Panc1 (cell line): ENCODE measurements around the gene PFKL. TPM values are rescaled to one million over a fixed set of nuclear protein-coding genes. Genes with fewer than 3 reads are reported as not detected.

ENCODE experiments used
- ATAC-seq: fragments of 200-7000 bp; cut with Tn5 transposase; 2 replicates; pipeline ENCODE4 v1.9.1; 2020; ENCODE audit warnings: mild to moderate bottlenecking, moderate library complexity
- BruUV-seq: library from RNA; stranded (reverse); fragments of 400-500 nt; replicated peaks from 2 replicates; lab custom pipeline; 2021; lab: Mats Ljungman, UMichigan
- CTCF ChIA-PET: fragments of 300-600 bp; sonication (Branson Sonifier 250); formaldehyde crosslinking; loops from one replicate; lab custom pipeline; 2022; ENCODE audit warnings: antibody characterized with exemption; lab: Charles Lee
- POLR2A ChIA-PET: fragments of 300-600 bp; sonication (Branson Sonifier 250); formaldehyde crosslinking; loops from one replicate; lab custom pipeline; 2022; ENCODE audit warnings: antibody characterized with exemption; lab: Charles Lee
- DNase-seq: peaks from one replicate; pipeline ENCODE4 v3.0.0-alpha.2; 2010; ENCODE audit warnings: low read depth, low spot score
- H3K27ac ChIP-seq: 2 replicates; pipeline ENCODE4 v1.5.1; 2011; ENCODE audit warnings: mild to moderate bottlenecking, low read length, inconsistent platforms
- H3K27me3 ChIP-seq: fragments of 200-500 bp; sonication (Bioruptor generic); 2 replicates; pipeline ENCODE4 v1.6.0; 2014; ENCODE audit warnings: low read length, inconsistent platforms; ENCODE audit not compliant: control insufficient read depth, insufficient read depth
- H3K36me3 ChIP-seq: fragments of 200-500 bp; sonication (Bioruptor generic); 2 replicates; pipeline ENCODE4 v1.5.1; 2014; ENCODE audit warnings: inconsistent platforms, mild to moderate bottlenecking, low read length, moderate library complexity; ENCODE audit not compliant: control insufficient read depth, insufficient read depth
- H3K4me1 ChIP-seq: 2 replicates; pipeline ENCODE4 v1.5.1; 2011; ENCODE audit warnings: inconsistent platforms, mild to moderate bottlenecking, low read length, moderate library complexity; ENCODE audit not compliant: control insufficient read depth, insufficient read depth
- H3K4me3 ChIP-seq, 2 experiments: 2 replicates each; pipeline ENCODE4 v1.5.1; 2011 to 2012; ENCODE audit warnings: low read depth in 2 of 2, low read length in 2 of 2, mild to moderate bottlenecking in 2 of 2, inconsistent platforms in 1 of 2, moderate library complexity in 1 of 2
- H3K9me3 ChIP-seq: fragments of 200-500 bp; sonication (Bioruptor generic); 2 replicates; pipeline ENCODE4 v1.5.1; 2014; ENCODE audit warnings: low read depth, mild to moderate bottlenecking, inconsistent platforms, low read length, moderate library complexity; ENCODE audit not compliant: control insufficient read depth, insufficient read depth
- CTCF ChIP-seq: fragments of 450-650 bp; IDR thresholded peaks from 2 replicates; pipeline ENCODE4 v1.5.1; 2017; ENCODE audit warnings: mild to moderate bottlenecking
- POLR2AphosphoS5 ChIP-seq: IDR thresholded peaks from 2 replicates; pipeline ENCODE4 v1.6.1; 2012; ENCODE audit warnings: mild to moderate bottlenecking, low read depth, low read length, moderate library complexity
- REST ChIP-seq, 2 experiments: IDR thresholded peaks; 2 replicates each; pipeline ENCODE4 v1.6.1; 2011 to 2012; ENCODE audit warnings: low read depth in 2 of 2, control low read depth in 1 of 2, low read length in 1 of 2, mild to moderate bottlenecking in 1 of 2, moderate library complexity in 1 of 2; ENCODE audit not compliant: insufficient read depth in 1 of 2
- SIN3A ChIP-seq: IDR thresholded peaks from 2 replicates; pipeline ENCODE4 v1.6.1; 2012; ENCODE audit warnings: low read depth, mild to moderate bottlenecking, low read length, moderate library complexity, borderline replicate concordance; ENCODE audit not compliant: insufficient read depth
- TCF7L2 ChIP-seq: IDR thresholded peaks from 2 replicates; pipeline ENCODE4 v1.6.1; 2011; ENCODE audit warnings: mild to moderate bottlenecking, low read depth, low read length, inconsistent platforms
- in situ Hi-C: cut with HindIII; loops from 2 replicates; pipeline ENCODE4 v1.10.0; 2016; ENCODE audit warnings: low sequenced_read_pairs, low pct_unique_long_range_greater_than_20kb
- intact Hi-C: fragments of 100-400 bp; cut with micrococcal nuclease; formaldehyde crosslinking; loops from one replicate; pipeline ENCODE4 v1.10.0; 2022; ENCODE audit not compliant: unreplicated experiment
- total RNA-seq: library from RNA; stranded (reverse); gene quantifications from one replicate; pipeline ENCODE4 v1.2.1, GENCODE V29; 2021; ENCODE audit not compliant: unreplicated experiment

Gene PFKL
- total RNA-seq, 1 experiment from 2014 or later: 70.1 TPM

DNA sequence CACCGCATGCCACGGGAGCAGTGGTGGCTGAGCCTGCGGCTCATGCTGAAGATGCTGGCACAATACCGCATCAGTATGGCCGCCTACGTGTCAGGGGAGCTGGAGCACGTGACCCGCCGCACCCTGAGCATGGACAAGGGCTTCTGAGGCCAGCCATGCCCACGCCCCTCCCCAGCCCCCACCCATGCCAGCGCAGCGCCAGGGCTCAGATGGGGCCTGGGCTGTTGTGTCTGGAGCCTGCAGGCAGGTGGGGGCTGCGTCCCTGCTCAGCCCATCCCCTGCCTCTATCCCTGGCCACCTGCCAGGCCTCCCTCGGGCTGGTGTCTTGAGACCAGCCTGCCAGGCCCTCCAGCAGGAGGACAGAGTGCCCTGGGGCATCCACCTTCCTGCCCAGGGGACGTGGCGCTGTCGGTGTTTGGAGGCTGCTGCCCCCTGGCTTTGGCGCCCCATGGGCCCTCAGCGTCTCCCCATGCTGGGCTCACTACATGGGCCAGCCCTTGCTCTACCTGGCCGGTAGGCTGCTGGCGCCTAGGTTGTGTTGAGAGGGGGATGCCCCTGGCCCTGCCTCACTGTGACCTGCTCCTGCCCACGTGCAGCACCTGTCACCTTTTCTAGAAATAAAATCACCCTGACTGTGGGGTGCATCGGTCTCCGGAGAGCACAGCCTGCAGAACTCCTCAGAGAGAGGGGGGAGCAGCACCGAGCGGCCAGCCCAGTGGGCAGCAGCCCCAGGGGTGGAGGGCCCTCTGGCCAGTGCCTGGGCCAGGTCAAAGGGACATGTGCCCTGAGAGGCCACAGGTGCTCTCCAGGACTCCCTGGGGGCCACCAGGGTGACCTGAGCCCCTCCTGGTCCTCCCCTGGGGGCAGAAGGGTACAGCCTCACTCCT, 27.1 kb downstream of the PFKL start:
- intact Hi-C loops: no loop called here
- H3K9me3 ChIP-seq: no peaks in the 10 kb centered on the region
- DNase-seq (no peak), ATAC-seq (no peak)
- POLR2A ChIA-PET: no interaction called here
- TSS peak; percentile 46 for BruUV-seq
- no peak for TF ChIP-seq POLR2AphosphoS5
- TF ChIP-seq TCF7L2: no peak
- TF ChIP-seq CTCF: no peak
- TF ChIP-seq SIN3A: no peak
- no peak for TF ChIP-seq REST (IDR thresholded peaks at IDR 0.05; ENCODE audit: insufficient read depth in 1 of 2, low read depth in 2 of 2, low read length in 1 of 2)
- in situ Hi-C loops: no loop called here
- H3K36me3 ChIP-seq: no peaks in the 10 kb centered on the region
- no peak overlapping the region for H3K27ac ChIP-seq
- H3K4me1 ChIP-seq: no peaks in the 10 kb centered on the region; the same call in 1 of the 2 replicates
- H3K4me3 ChIP-seq: no peak overlapping the region
- CTCF ChIA-PET: no interaction called here
- no peaks in the 10 kb centered on the region for H3K27me3 ChIP-seq

GRCh38 chr21:44327603-44327974, 27.7 kb downstream of the PFKL start:
- in situ Hi-C loops: no loop called here
- POLR2A ChIA-PET: no interaction called here
- DNase-seq (no peak), ATAC-seq (no peak)
- no peaks in the 10 kb centered on the region for H3K9me3 ChIP-seq
- intact Hi-C loops: no loop called here
- H3K4me3 ChIP-seq: no peak overlapping the region
- no peaks in the 10 kb centered on the region; the same call in 1 of the 2 replicates for H3K4me1 ChIP-seq
- no peak overlapping the region for H3K27ac ChIP-seq
- TF ChIP-seq REST (IDR thresholded peaks at IDR 0.05; ENCODE audit: insufficient read depth in 1 of 2, low read depth in 2 of 2, low read length in 1 of 2): no peak
- TF ChIP-seq POLR2AphosphoS5: no peak
- no peak for TF ChIP-seq SIN3A
- no peak for TF ChIP-seq CTCF
- TF ChIP-seq TCF7L2: no peak
- BruUV-seq: no TSS peak
- no peaks in the 10 kb centered on the region for H3K27me3 ChIP-seq
- CTCF ChIA-PET: no interaction called here
- no peaks in the 10 kb centered on the region for H3K36me3 ChIP-seq
